ENCODE measurements around the gene RELN. TPM values are rescaled to one million over a fixed set of nuclear protein-coding genes. Genes with fewer than 3 reads are reported as not detected.

Gene RELN
- total and polyA plus RNA-seq, 9 of the 15 experiments (the other 6 are each of a cell fraction or from before 2014, with no cell fraction given), result 12.9 to 43.2 (median 18.1) TPM

- TF ChIP-seq MTA3 (IDR thresholded peaks at IDR 0.05; ENCODE audit: borderline replicate concordance), result no peak
- TF ChIP-seq FOSL1 (tag; conservative IDR thresholded peaks at IDR 0.05), result 0 out of 2 replicates have a peak, but pooled peaks have one; percentile 13
- TF ChIP-seq ZNF3 (CRISPR knock-in tag; IDR thresholded peaks at IDR 0.05), result no peak
- no peak for TF ChIP-seq ZNF586 (CRISPR knock-in tag; conservative IDR thresholded peaks at IDR 0.05)
- no peak for TF ChIP-seq EZH2 (IDR thresholded peaks at IDR 0.05; ENCODE audit: borderline replicate concordance, low read depth, low read length)
- TF ChIP-seq ZNF253 (CRISPR knock-in tag; conservative IDR thresholded peaks at IDR 0.05), result no peak
- no peak; the same call in 1 of the 2 replicates for TF ChIP-seq EP400 (IDR thresholded peaks at IDR 0.05)
- peak; percentile 28; the same call in 1 of the 2 replicates for TF ChIP-seq TEAD4 (IDR thresholded peaks at IDR 0.05; ENCODE audit: low read length)
- no peak for TF ChIP-seq TEAD4 (CRISPR knock-in tag; IDR thresholded peaks at IDR 0.05; ENCODE audit: borderline replicate concordance)
- no peak for TF ChIP-seq TCF3 (CRISPR knock-in tag; IDR thresholded peaks at IDR 0.05)
- TF ChIP-seq HES1 (IDR thresholded peaks at IDR 0.05; ENCODE audit: low read depth), result no peak
- no peak for TF ChIP-seq ZSCAN32 (CRISPR knock-in tag; IDR thresholded peaks at IDR 0.05)
- TF ChIP-seq KLF16 (IDR thresholded peaks at IDR 0.05), result no peak
- no peak for TF ChIP-seq HNRNPLL (IDR thresholded peaks at IDR 0.05; ENCODE audit: low read depth, low read length, poor library complexity, severe bottlenecking)
- TF ChIP-seq ZNF274 (IDR thresholded peaks at IDR 0.05; ENCODE audit: borderline replicate concordance, low read depth, low read length), result no peak
- TF ChIP-seq PPARD (CRISPR knock-in tag; IDR thresholded peaks at IDR 0.05), result no peak
- TF ChIP-seq TRIM25 (IDR thresholded peaks at IDR 0.05; ENCODE audit: borderline replicate concordance), result no peak
- TF ChIP-seq TCF15 (CRISPR knock-in tag; IDR thresholded peaks at IDR 0.05), result 0 out of 2 replicates have a peak, but pooled peaks have one; percentile 67
- TF ChIP-seq CC2D1A (IDR thresholded peaks at IDR 0.05), result peak; percentile 66
- TF ChIP-seq FOXA1 (IDR thresholded peaks at IDR 0.05; ENCODE audit: borderline replicate concordance), result no peak
- TF ChIP-seq PBX2 (CRISPR knock-in tag; IDR thresholded peaks at IDR 0.05; ENCODE audit: low read depth), result no peak
- TF ChIP-seq PBX2 (tag; conservative IDR thresholded peaks at IDR 0.05; ENCODE audit: low read depth), result peak; percentile 68
- TF ChIP-seq NFYB (IDR thresholded peaks at IDR 0.05; ENCODE audit: extremely low read depth, insufficient read length), result peak; percentile 80
These were observed 375.5 kb downstream of the RELN start (continued) for GRCh38 chr7:103613655-103614642.
